HCT116 (cell line): ENCODE measurements around the gene PDE6G. TPM values are rescaled to one million over a fixed set of nuclear protein-coding genes. Genes with fewer than 3 reads are reported as not detected.

Experiments
- ATAC-seq: fragments of 200-7000 bp; cut with Tn5 transposase; 2 replicates; pipeline ENCODE4 v1.9.1; 2020; ENCODE audit warnings: mild to moderate bottlenecking, moderate library complexity
- BruUV-seq: library from RNA; stranded (reverse); fragments of 400-500 nt; replicated peaks from 2 replicates; lab custom pipeline; 2021; lab: Mats Ljungman, UMichigan
- CTCF ChIA-PET: fragments of 300-600 bp; sonication (Branson Sonifier 250); formaldehyde crosslinking; loops from one replicate; lab custom pipeline; 2021; ENCODE audit warnings: antibody characterized with exemption; lab: Charles Lee
- POLR2A ChIA-PET: fragments of 300-600, 350-600 bp; sonication (Branson Sonifier 250); formaldehyde crosslinking; loops from one replicate; lab custom pipeline; 2021; ENCODE audit warnings: antibody characterized with exemption; lab: Charles Lee
- RAD21 ChIA-PET, 2 experiments: fragments of 300-600 bp; sonication (Branson Sonifier 250); formaldehyde crosslinking; loops; one replicate each; lab custom pipeline; 2023; ENCODE audit warnings: low total read pairs in 2 of 2; ENCODE audit not compliant: uncharacterized antibody in 2 of 2, unreplicated experiment in 2 of 2, low non-redundant PET in 1 of 2; lab: Charles Lee
- DNase-seq: peaks from one replicate; pipeline ENCODE4 v3.0.0-alpha.2; 2010; ENCODE audit warnings: low read depth, low spot score
- H2AFZ ChIP-seq: fragments of 200-600 bp; shearing (Covaris generic), sonication (generic); 2 replicates; pipeline ENCODE4 v1.6.1; 2017; ENCODE audit warnings: low read depth, mixed run types, mixed read lengths, antibody characterized with exemption, low read length; ENCODE audit not compliant: poor library complexity, severe bottlenecking
- H3K27ac ChIP-seq: 2 replicates; pipeline ENCODE4 v1.5.1; 2012; ENCODE audit warnings: low read depth, low read length
- H3K27me3 ChIP-seq: fragments of 200-600 bp; sonication (generic); 2 replicates; pipeline ENCODE4 v1.6.1; 2016; ENCODE audit warnings: mixed run types, low read length, mixed read lengths; ENCODE audit not compliant: insufficient read depth
- H3K36me3 ChIP-seq, 2 experiments: fragments of 200-500 bp in 1 of 2; fragments of 200-600 bp in 1 of 2; sonication (Bioruptor generic) in 1 of 2; sonication (generic) in 1 of 2; 2 replicates each; pipeline versions ENCODE4 v1.5.1 to v1.6.1; 2014 to 2016; ENCODE audit warnings: low read length in 2 of 2, inconsistent platforms in 1 of 2, mixed read lengths in 1 of 2, mixed run types in 1 of 2; ENCODE audit not compliant: insufficient read depth in 2 of 2, control insufficient read depth in 1 of 2
- H3K4me1 ChIP-seq, 2 experiments: fragments of 200-600 bp in 1 of 2; sonication (generic) in 1 of 2; 2 replicates each; pipeline versions ENCODE4 v1.5.1 to v1.6.1; 2012 to 2017; ENCODE audit warnings: low read length in 2 of 2, inconsistent platforms in 1 of 2, mild to moderate bottlenecking in 1 of 2, mixed read lengths in 1 of 2, mixed run types in 1 of 2, moderate library complexity in 1 of 2; ENCODE audit not compliant: insufficient read depth in 2 of 2, control insufficient read depth in 1 of 2
- H3K4me2 ChIP-seq: fragments of 200-600 bp; sonication (generic); 2 replicates; pipeline ENCODE4 v1.6.1; 2017; ENCODE audit warnings: mixed run types, low read length, mixed read lengths
- H3K4me3 ChIP-seq, 2 experiments: fragments of 200-600 bp in 1 of 2; sonication (generic) in 1 of 2; replicated peaks in 1 of 2; 2 replicates each; pipeline ENCODE4 v1.5.1; 2011 to 2016; ENCODE audit warnings: low read length in 2 of 2, control low read depth in 1 of 2, low read depth in 1 of 2, mild to moderate bottlenecking in 1 of 2, mixed read lengths in 1 of 2, mixed run types in 1 of 2
- H3K79me2 ChIP-seq: fragments of 200-600 bp; sonication (generic); 2 replicates; pipeline ENCODE4 v1.6.1; 2017; ENCODE audit warnings: mild to moderate bottlenecking, mixed run types, low read length, moderate library complexity, mixed read lengths; ENCODE audit not compliant: insufficient read depth
- H3K9ac ChIP-seq: fragments of 200-600 bp; sonication (generic); 2 replicates; pipeline ENCODE4 v1.6.1; 2016; ENCODE audit warnings: low read length, mixed read lengths
- H3K9me2 ChIP-seq: fragments of 200-600 bp; sonication (generic), shearing (Covaris generic); 2 replicates; pipeline ENCODE4 v1.6.1; 2017; ENCODE audit warnings: mixed run types, mild to moderate bottlenecking, moderate library complexity; ENCODE audit not compliant: insufficient read depth
- H3K9me3 ChIP-seq, 2 experiments: fragments of 200-500 bp in 1 of 2; fragments of 200-600 bp in 1 of 2; sonication (Bioruptor generic) in 1 of 2; sonication (generic) in 1 of 2; 2 replicates each; pipeline ENCODE4 v1.6.1; 2014 to 2017; ENCODE audit warnings: low read length in 2 of 2, mixed read lengths in 2 of 2, inconsistent platforms in 1 of 2, low read depth in 1 of 2, mild to moderate bottlenecking in 1 of 2, mixed run types in 1 of 2, moderate library complexity in 1 of 2; ENCODE audit not compliant: control insufficient read depth in 1 of 2, insufficient read depth in 1 of 2
- H4K20me1 ChIP-seq: fragments of 200-600 bp; sonication (generic), shearing (Covaris generic); 2 replicates; pipeline ENCODE4 v1.6.1; 2017; ENCODE audit warnings: mixed run types, mild to moderate bottlenecking, moderate library complexity; ENCODE audit not compliant: insufficient read depth
- CBX3 ChIP-seq: IDR thresholded peaks from 2 replicates; pipeline ENCODE4 v1.6.1; 2012; ENCODE audit warnings: low read depth
- CEBPB ChIP-seq: IDR thresholded peaks from 2 replicates; pipeline ENCODE4 v1.6.1; 2012; ENCODE audit warnings: low read depth
- ELF1 ChIP-seq: IDR thresholded peaks from 2 replicates; pipeline ENCODE4 v1.6.1; 2012; ENCODE audit warnings: low read depth, borderline replicate concordance
- EZH2 ChIP-seq: fragments of 200-600 bp; sonication (generic); IDR thresholded peaks from 2 replicates; pipeline ENCODE4 v1.6.1; 2017; ENCODE audit warnings: antibody characterized with exemption, mixed run types
- EZH2phosphoT487 ChIP-seq: fragments of 200-600 bp; IDR thresholded peaks from 2 replicates; pipeline ENCODE4 v1.6.1; 2018; ENCODE audit warnings: antibody characterized with exemption, borderline replicate concordance
- FOSL1 ChIP-seq: IDR thresholded peaks from 2 replicates; pipeline ENCODE4 v1.6.1; 2012; ENCODE audit warnings: low read depth
- JUND ChIP-seq: IDR thresholded peaks from 2 replicates; pipeline ENCODE4 v1.6.1; 2012
- POLR2A ChIP-seq: IDR thresholded peaks from 2 replicates; pipeline ENCODE4 v1.7.0; 2011; ENCODE audit warnings: borderline replicate concordance; ENCODE audit not compliant: insufficient read depth, insufficient read length; ENCODE audit errors: extremely low read depth
- POLR2AphosphoS5 ChIP-seq: IDR thresholded peaks from 2 replicates; pipeline ENCODE4 v1.6.1; 2011; ENCODE audit warnings: mild to moderate bottlenecking, low read depth, low read length, moderate library complexity
- RAD21 ChIP-seq: IDR thresholded peaks from 2 replicates; pipeline ENCODE4 v1.6.1; 2012; ENCODE audit warnings: low read depth, mild to moderate bottlenecking
- SIN3A ChIP-seq: IDR thresholded peaks from 2 replicates; pipeline ENCODE4 v1.6.1; 2012; ENCODE audit warnings: low read depth
- SP1 ChIP-seq: IDR thresholded peaks from 2 replicates; pipeline ENCODE4 v1.6.1; 2012; ENCODE audit warnings: low read depth
- SRF ChIP-seq: IDR thresholded peaks from 2 replicates; pipeline ENCODE4 v1.6.1; 2012; ENCODE audit warnings: low read depth
- TCF7L2 ChIP-seq: IDR thresholded peaks from 2 replicates; pipeline ENCODE4 v1.7.0; 2011; ENCODE audit warnings: borderline replicate concordance, inconsistent platforms; ENCODE audit not compliant: insufficient read depth, insufficient read length; ENCODE audit errors: extremely low read depth
- YY1 ChIP-seq: IDR thresholded peaks from 2 replicates; pipeline ENCODE4 v1.6.1; 2011; ENCODE audit warnings: low read length, low read depth, moderate library complexity, mild to moderate bottlenecking; ENCODE audit not compliant: insufficient replicate concordance; ENCODE audit errors: extremely low read depth
- ZBTB33 ChIP-seq: IDR thresholded peaks from 2 replicates; pipeline ENCODE4 v1.6.1; 2011; ENCODE audit warnings: mild to moderate bottlenecking, low read length, moderate library complexity; ENCODE audit not compliant: insufficient replicate concordance; ENCODE audit errors: extremely low read depth
- ZFX ChIP-seq: fragments of 450-650 bp; IDR thresholded peaks from 2 replicates; pipeline ENCODE4 v1.6.1; 2017
- intact Hi-C: fragments of 100-400 bp; cut with micrococcal nuclease; formaldehyde crosslinking; loops from 2 replicates; pipeline ENCODE4 v1.10.0; 2022
- total RNA-seq: library from RNA; stranded (reverse); gene quantifications from one replicate; pipeline ENCODE4 v1.2.1, GENCODE V29; 2021; ENCODE audit not compliant: unreplicated experiment
- TF ChIP-seq, protein P1 (sequence below): IDR thresholded peaks from 2 replicates; pipeline ENCODE4 v1.6.1; 2012
- TF ChIP-seq, protein P2 (sequence below), 3 experiments: fragments of 200-600 bp in 1 of 3; sonication (generic) in 1 of 3; IDR thresholded peaks in 2 of 3; conservative IDR thresholded peaks in 1 of 3; 2 replicates each; pipeline ENCODE4 v1.5.1; 2012 to 2017; ENCODE audit warnings: low read depth in 2 of 3, low read length in 2 of 3, antibody characterized with exemption in 1 of 3, borderline replicate concordance in 1 of 3, control low read depth in 1 of 3, mild to moderate bottlenecking in 1 of 3, mixed read lengths in 1 of 3, mixed run types in 1 of 3, moderate library complexity in 1 of 3; ENCODE audit not compliant: insufficient read depth in 1 of 3
- TF ChIP-seq, protein P3 (sequence below): IDR thresholded peaks from 2 replicates; pipeline ENCODE4 v1.6.1; 2012; ENCODE audit warnings: low read depth

PDE6G gene
- total RNA-seq, 1 experiment from 2014 or later: not detected

DNA sequence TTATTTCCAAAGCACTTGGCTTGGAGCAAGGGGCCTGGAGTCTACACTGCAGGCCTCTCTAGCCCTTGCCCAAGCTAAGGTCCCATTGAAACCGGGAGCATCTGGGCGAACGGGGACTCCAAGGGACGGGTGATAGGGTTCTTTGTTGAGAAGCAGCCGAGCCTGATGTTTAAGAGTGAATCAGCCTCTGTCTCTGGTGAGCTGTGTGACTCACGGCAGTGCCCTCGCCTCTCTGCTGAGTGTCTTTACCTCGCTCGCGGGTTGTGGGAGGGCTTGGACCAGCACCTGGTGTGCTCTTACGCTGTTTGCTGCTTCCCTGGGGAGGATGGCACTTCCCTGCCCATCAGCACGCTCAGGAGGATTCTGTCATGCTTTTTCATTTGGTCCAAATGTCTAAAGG is 28.8 kb upstream of the PDE6G start:
- Histone ChIP-seq H3K27ac (peak overlapping the region; percentile 92), H3K27me3 (no peaks in the 10 kb centered on the region), H4K20me1 (peaks cover 6% of the 10 kb centered on the region; the same call in 1 of the 2 replicates), H3K9me3 (no peaks in the 10 kb centered on the region), H3K79me2 (peaks cover 86% of the 10 kb centered on the region), H3K4me2 (peak overlapping the region; percentile 100), H3K9ac (peak overlapping the region; percentile 85), H3K36me3 (peaks cover 22 to 53% of the 10 kb centered on the region in 2 experiments), H3K4me1 (peaks cover 18 to 23% of the 10 kb centered on the region in 2 experiments), H3K9me2 (no peaks in the 10 kb centered on the region), H2AFZ (no peak overlapping the region), H3K4me3 (peak overlapping the region; percentile 86 to 99)
- intact Hi-C loops: no loop called here
- CTCF ChIA-PET: no interaction called here
- no TSS peak for BruUV-seq
- RAD21 ChIA-PET: interaction anchor here in 1 of 2 experiments (0.6 kb wide), 1 partner anchor 462 kb away, joined by 4 read pairs; the partner anchor contains the start of gene CEP131
- POLR2A ChIA-PET: interaction anchor here (1.2 to 4.4 kb wide), 4 partner anchors 17 to 166 kb away, joined by 3 to 33 read pairs (median 6); partner anchors contain the start of gene MRPL12
- no peak for TF ChIP-seq ELF1
- no peak for TF ChIP-seq EZH2phosphoT487
- TF ChIP-seq SIN3A: no peak; the same call in 1 of the 2 replicates
- TF ChIP-seq, protein P1, sequence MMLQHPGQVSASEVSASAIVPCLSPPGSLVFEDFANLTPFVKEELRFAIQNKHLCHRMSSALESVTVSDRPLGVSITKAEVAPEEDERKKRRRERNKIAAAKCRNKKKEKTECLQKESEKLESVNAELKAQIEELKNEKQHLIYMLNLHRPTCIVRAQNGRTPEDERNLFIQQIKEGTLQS: no peak
- no peak for TF ChIP-seq CBX3
- TF ChIP-seq JUND: no peak
- TF ChIP-seq ZBTB33: no peak
- TF ChIP-seq FOSL1: no peak
- no peak for TF ChIP-seq RAD21
- no peak for TF ChIP-seq ZFX
- no peak for TF ChIP-seq POLR2A
- TF ChIP-seq, protein P2, sequence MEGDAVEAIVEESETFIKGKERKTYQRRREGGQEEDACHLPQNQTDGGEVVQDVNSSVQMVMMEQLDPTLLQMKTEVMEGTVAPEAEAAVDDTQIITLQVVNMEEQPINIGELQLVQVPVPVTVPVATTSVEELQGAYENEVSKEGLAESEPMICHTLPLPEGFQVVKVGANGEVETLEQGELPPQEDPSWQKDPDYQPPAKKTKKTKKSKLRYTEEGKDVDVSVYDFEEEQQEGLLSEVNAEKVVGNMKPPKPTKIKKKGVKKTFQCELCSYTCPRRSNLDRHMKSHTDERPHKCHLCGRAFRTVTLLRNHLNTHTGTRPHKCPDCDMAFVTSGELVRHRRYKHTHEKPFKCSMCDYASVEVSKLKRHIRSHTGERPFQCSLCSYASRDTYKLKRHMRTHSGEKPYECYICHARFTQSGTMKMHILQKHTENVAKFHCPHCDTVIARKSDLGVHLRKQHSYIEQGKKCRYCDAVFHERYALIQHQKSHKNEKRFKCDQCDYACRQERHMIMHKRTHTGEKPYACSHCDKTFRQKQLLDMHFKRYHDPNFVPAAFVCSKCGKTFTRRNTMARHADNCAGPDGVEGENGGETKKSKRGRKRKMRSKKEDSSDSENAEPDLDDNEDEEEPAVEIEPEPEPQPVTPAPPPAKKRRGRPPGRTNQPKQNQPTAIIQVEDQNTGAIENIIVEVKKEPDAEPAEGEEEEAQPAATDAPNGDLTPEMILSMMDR (IDR thresholded peaks at IDR 0.05 in 2 of 3, conservative IDR thresholded peaks at IDR 0.05 in 1 of 3; ENCODE audit: borderline replicate concordance in 1 of 3, insufficient read depth in 1 of 3, low read depth in 2 of 3, low read length in 2 of 3): no peak
- no peak for TF ChIP-seq TCF7L2
- no peak for TF ChIP-seq EZH2
- TF ChIP-seq SRF: no peak
- TF ChIP-seq, protein P3, sequence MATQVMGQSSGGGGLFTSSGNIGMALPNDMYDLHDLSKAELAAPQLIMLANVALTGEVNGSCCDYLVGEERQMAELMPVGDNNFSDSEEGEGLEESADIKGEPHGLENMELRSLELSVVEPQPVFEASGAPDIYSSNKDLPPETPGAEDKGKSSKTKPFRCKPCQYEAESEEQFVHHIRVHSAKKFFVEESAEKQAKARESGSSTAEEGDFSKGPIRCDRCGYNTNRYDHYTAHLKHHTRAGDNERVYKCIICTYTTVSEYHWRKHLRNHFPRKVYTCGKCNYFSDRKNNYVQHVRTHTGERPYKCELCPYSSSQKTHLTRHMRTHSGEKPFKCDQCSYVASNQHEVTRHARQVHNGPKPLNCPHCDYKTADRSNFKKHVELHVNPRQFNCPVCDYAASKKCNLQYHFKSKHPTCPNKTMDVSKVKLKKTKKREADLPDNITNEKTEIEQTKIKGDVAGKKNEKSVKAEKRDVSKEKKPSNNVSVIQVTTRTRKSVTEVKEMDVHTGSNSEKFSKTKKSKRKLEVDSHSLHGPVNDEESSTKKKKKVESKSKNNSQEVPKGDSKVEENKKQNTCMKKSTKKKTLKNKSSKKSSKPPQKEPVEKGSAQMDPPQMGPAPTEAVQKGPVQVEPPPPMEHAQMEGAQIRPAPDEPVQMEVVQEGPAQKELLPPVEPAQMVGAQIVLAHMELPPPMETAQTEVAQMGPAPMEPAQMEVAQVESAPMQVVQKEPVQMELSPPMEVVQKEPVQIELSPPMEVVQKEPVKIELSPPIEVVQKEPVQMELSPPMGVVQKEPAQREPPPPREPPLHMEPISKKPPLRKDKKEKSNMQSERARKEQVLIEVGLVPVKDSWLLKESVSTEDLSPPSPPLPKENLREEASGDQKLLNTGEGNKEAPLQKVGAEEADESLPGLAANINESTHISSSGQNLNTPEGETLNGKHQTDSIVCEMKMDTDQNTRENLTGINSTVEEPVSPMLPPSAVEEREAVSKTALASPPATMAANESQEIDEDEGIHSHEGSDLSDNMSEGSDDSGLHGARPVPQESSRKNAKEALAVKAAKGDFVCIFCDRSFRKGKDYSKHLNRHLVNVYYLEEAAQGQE: no peak
- no peak for TF ChIP-seq POLR2AphosphoS5
- TF ChIP-seq CEBPB: no peak
- TF ChIP-seq SP1: no peak
- TF ChIP-seq YY1: no peak
- ATAC-seq (no peak), DNase-seq (no peak)
